Trophoblast cell (in vitro differentiated cells and primary cell): Measurements from ENCODE around the gene MCF2L.

ENCODE experiments used
- DNase-seq, 2 donors: peaks; one replicate each; pipeline ENCODE4 v3.0.0-alpha.2; 2016
- H2AFZ ChIP-seq: 2 replicates; pipeline ENCODE4 v1.6.1; 2013; ENCODE audit warnings: low read length, moderate library complexity, mild to moderate bottlenecking; ENCODE audit not compliant: insufficient read depth, poor library complexity
- H2AK5ac ChIP-seq: 2 replicates; pipeline ENCODE4 v1.6.1; 2013; ENCODE audit warnings: mild to moderate bottlenecking, low read length
- H2BK120ac ChIP-seq: 2 replicates; pipeline ENCODE4 v1.6.1; 2013; ENCODE audit warnings: low read length, mild to moderate bottlenecking, moderate library complexity; ENCODE audit not compliant: insufficient read depth, poor library complexity
- H2BK12ac ChIP-seq: 2 replicates; pipeline ENCODE4 v1.6.1; 2013; ENCODE audit warnings: mild to moderate bottlenecking, low read length, moderate library complexity
- H2BK5ac ChIP-seq: 2 replicates; pipeline ENCODE4 v1.6.1; 2013; ENCODE audit warnings: low read length, low read depth, moderate library complexity, mild to moderate bottlenecking; ENCODE audit not compliant: poor library complexity
- H3K14ac ChIP-seq: 2 replicates; pipeline ENCODE4 v1.6.1; 2013; ENCODE audit warnings: mild to moderate bottlenecking, low read length
- H3K18ac ChIP-seq: 2 replicates; pipeline ENCODE4 v1.6.1; 2013; ENCODE audit warnings: mild to moderate bottlenecking, low read length
- H3K23ac ChIP-seq: 2 replicates; pipeline ENCODE4 v1.6.1; 2013; ENCODE audit warnings: low read length
- H3K27ac ChIP-seq: 2 replicates; pipeline ENCODE4 v1.5.1; 2013; ENCODE audit warnings: low read depth, mild to moderate bottlenecking, inconsistent platforms, low read length, moderate library complexity
- H3K27me3 ChIP-seq: 2 replicates; pipeline ENCODE4 v1.6.1; 2013; ENCODE audit warnings: inconsistent platforms, mild to moderate bottlenecking, low read length, moderate library complexity; ENCODE audit not compliant: insufficient read depth
- H3K36me3 ChIP-seq, 2 experiments: 1 replicate in 1 of 2; 2 replicates in 1 of 2; pipeline ENCODE4 v1.6.1; 2013; ENCODE audit warnings: low read length in 2 of 2, mild to moderate bottlenecking in 2 of 2, moderate library complexity in 1 of 2; ENCODE audit not compliant: insufficient read depth in 2 of 2, control insufficient read depth in 1 of 2
- H3K4ac ChIP-seq: 2 replicates; pipeline ENCODE4 v1.6.1; 2013; ENCODE audit warnings: low read depth, mild to moderate bottlenecking, low read length, moderate library complexity
- H3K4me1 ChIP-seq, 2 experiments: 1 replicate in 1 of 2; 2 replicates in 1 of 2; pipeline ENCODE4 v1.6.1; 2013; ENCODE audit warnings: low read length in 2 of 2, mild to moderate bottlenecking in 2 of 2, moderate library complexity in 1 of 2; ENCODE audit not compliant: insufficient read depth in 2 of 2, control insufficient read depth in 1 of 2
- H3K4me2 ChIP-seq: 2 replicates; pipeline ENCODE4 v1.6.1; 2013; ENCODE audit warnings: inconsistent platforms, mild to moderate bottlenecking, low read length, moderate library complexity
- H3K4me3 ChIP-seq: 2 replicates; pipeline ENCODE4 v1.5.1; 2013; ENCODE audit warnings: mild to moderate bottlenecking, low read depth, low read length, inconsistent platforms
- H3K79me1 ChIP-seq: one replicate; pipeline ENCODE4 v1.6.1; 2013; ENCODE audit warnings: low read length
- H3K79me2 ChIP-seq: 2 replicates; pipeline ENCODE4 v1.6.1; 2013; ENCODE audit warnings: low read length, mild to moderate bottlenecking; ENCODE audit not compliant: control insufficient read depth, insufficient read depth, poor library complexity
- H3K9ac ChIP-seq: 2 replicates; pipeline ENCODE4 v1.6.1; 2013; ENCODE audit warnings: mild to moderate bottlenecking, low read length
- H3K9me3 ChIP-seq: 2 replicates; pipeline ENCODE4 v1.6.1; 2013; ENCODE audit warnings: low read depth, mild to moderate bottlenecking, control low read depth, inconsistent platforms, low read length; ENCODE audit not compliant: insufficient read depth
- H4K12ac ChIP-seq: 2 replicates; pipeline ENCODE4 v1.6.1; 2013; ENCODE audit warnings: low read depth, mild to moderate bottlenecking, low read length, moderate library complexity
- H4K8ac ChIP-seq: 2 replicates; pipeline ENCODE4 v1.6.1; 2013; ENCODE audit warnings: low read depth, mild to moderate bottlenecking, low read length, moderate library complexity
- H4K91ac ChIP-seq: one replicate; pipeline ENCODE4 v1.6.1; 2013; ENCODE audit warnings: low read depth, mild to moderate bottlenecking, low read length, moderate library complexity
- WGBS: extraction: QIAGEN DNeasy Blood & Tissue Kit; methylation state at CpG from one replicate; pipeline ENCODE4 v1.1.7; 2013; ENCODE audit warnings: missing lambda C conversion rate; ENCODE audit not compliant: insufficient read length, insufficient coverage; ENCODE audit errors: extremely low coverage; 5-methylcytosine and 5-hydroxymethylcytosine counted together

MCF2L gene

DNA sequence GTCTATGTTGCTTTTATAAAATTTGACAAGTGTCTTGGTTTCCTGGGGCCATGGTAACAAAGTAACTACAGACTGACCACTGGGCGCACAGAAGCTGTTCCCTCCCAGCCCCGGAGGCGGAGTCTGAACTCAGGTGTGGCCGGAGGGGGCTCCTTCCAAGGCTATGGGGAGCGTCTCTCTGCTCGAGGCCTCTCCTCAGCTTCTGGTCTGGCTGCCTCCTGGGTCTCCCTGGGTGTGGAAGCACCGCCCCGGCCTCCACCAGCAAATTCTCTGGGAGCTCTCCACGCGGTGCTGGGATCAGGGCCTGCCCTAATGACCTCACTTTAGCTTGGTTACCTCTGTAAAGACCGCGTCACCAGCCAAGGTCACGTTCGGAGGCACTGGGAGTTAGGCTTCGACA is 90.9 kb downstream of the MCF2L start:
- H3K9me3 ChIP-seq: peaks cover 23% of the 10 kb centered on the region
- H3K27ac ChIP-seq: no peak overlapping the region
- no peak for DNase-seq
- no peak overlapping the region for H3K23ac ChIP-seq
- WGBS: no CpG with 5 or more reads among the region's 15 CpGs
- H3K9ac ChIP-seq: no peak overlapping the region
- no peaks in the 10 kb centered on the region for H3K36me3 ChIP-seq
- H3K4me2 ChIP-seq: no peak overlapping the region
- peaks cover 0 to 5% of the 10 kb centered on the region in 2 experiments for H3K4me1 ChIP-seq
- no peak overlapping the region for H4K12ac ChIP-seq
- H4K8ac ChIP-seq: no peak overlapping the region
- no peak overlapping the region for H2BK120ac ChIP-seq
- no peaks in the 10 kb centered on the region for H3K79me1 ChIP-seq
- H2AK5ac ChIP-seq: no peak overlapping the region
- H2AFZ ChIP-seq: no peak overlapping the region
- no peak overlapping the region for H2BK5ac ChIP-seq
- H4K91ac ChIP-seq: no peak overlapping the region
- H3K18ac ChIP-seq: no peak overlapping the region
- no peak overlapping the region for H3K4me3 ChIP-seq
- H2BK12ac ChIP-seq: no peak overlapping the region
- no peaks in the 10 kb centered on the region for H3K79me2 ChIP-seq
- H3K4ac ChIP-seq: no peak overlapping the region
- no peaks in the 10 kb centered on the region for H3K27me3 ChIP-seq
- H3K14ac ChIP-seq: no peak overlapping the region

DNA sequence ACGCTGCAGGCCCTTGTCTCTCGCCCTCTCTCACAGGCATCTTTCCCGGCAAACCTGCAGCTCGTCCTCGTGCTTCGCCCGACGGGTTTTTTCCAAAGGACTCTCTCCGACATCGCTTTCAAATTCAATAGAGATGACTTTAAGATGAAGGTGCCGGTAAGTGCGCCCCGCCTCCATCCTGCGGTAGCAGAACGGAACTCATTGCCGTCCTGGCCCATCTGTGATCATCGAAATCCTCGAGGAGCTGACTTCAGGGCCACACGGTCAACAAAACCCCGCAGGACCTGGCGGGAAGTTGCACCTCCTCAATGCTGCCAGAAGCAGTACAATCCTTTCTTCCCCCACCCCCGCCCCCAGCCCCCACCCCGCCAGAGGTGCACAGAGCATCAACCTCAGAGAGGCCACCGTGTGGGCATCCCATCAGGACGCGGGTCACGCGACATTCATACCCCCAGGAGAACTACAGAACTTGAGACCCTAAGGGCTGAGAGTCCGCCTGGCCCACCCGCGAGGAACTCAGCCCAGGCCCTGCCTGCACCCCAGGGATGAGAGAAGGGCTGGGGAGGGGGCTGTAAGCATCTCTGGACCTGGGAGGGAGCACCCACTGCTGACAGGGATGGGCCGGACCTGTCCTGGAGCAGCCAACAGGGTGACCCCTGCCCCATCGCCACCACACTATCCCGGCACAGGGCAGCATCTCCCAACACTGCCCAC is 91.7 kb downstream of the MCF2L start:
- no peak overlapping the region for H2AFZ ChIP-seq
- H3K18ac ChIP-seq: no peak overlapping the region
- no peak overlapping the region for H4K91ac ChIP-seq
- no peak overlapping the region for H3K4me3 ChIP-seq
- WGBS: no CpG with 5 or more reads among the region's 34 CpGs
- no peaks in the 10 kb centered on the region for H3K79me2 ChIP-seq
- H2BK12ac ChIP-seq: no peak overlapping the region
- H3K4me1 ChIP-seq: peaks cover 0 to 2% of the 10 kb centered on the region in 2 experiments
- H4K8ac ChIP-seq: no peak overlapping the region
- no peak overlapping the region for H3K27ac ChIP-seq
- no peaks in the 10 kb centered on the region for H3K36me3 ChIP-seq
- no peaks in the 10 kb centered on the region for H3K27me3 ChIP-seq
- no peak overlapping the region for H3K9ac ChIP-seq
- no peak overlapping the region for H2BK5ac ChIP-seq
- no peak for DNase-seq
- no peak overlapping the region for H3K14ac ChIP-seq
- H2AK5ac ChIP-seq: no peak overlapping the region
- H3K23ac ChIP-seq: no peak overlapping the region
- no peak overlapping the region for H3K4ac ChIP-seq
- no peak overlapping the region for H2BK120ac ChIP-seq
- H3K79me1 ChIP-seq: no peaks in the 10 kb centered on the region
- H3K9me3 ChIP-seq: peaks cover 23% of the 10 kb centered on the region
- H4K12ac ChIP-seq: no peak overlapping the region
- no peak overlapping the region for H3K4me2 ChIP-seq

DNA sequence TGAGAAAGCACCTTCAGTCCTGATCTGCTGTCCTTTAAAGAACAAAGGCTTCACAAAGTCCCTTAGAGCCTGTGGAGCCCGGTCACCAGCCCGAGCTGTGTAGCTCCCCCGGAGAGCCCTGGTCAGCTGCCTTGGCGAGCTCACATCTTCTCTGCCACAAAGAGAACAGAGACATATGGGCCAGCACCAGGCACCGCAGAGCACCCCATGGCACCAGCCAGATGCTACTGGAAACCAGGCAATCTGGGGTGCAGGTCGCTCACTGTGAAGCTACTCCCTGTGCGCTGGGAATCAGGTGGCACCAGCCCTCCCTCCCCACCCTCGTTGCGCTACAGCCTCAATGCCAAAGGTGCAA is 92.2 kb downstream of the MCF2L start:
- H3K14ac ChIP-seq: no peak overlapping the region
- H3K79me2 ChIP-seq: no peaks in the 10 kb centered on the region
- no peak overlapping the region for H2BK5ac ChIP-seq
- DNase-seq: no peak
- no peak overlapping the region for H3K18ac ChIP-seq
- H3K4me3 ChIP-seq: peak overlapping the region; percentile 11
- H3K9me3 ChIP-seq: peaks cover 21% of the 10 kb centered on the region
- H4K91ac ChIP-seq: no peak overlapping the region
- no peak overlapping the region for H3K4ac ChIP-seq
- no peaks in the 10 kb centered on the region for H3K79me1 ChIP-seq
- WGBS: no CpG with 5 or more reads among the region's 9 CpGs
- no peak overlapping the region for H2AK5ac ChIP-seq
- no peak overlapping the region for H3K4me2 ChIP-seq
- no peaks in the 10 kb centered on the region for H3K27me3 ChIP-seq
- H2BK120ac ChIP-seq: no peak overlapping the region
- no peak overlapping the region for H3K27ac ChIP-seq
- H3K9ac ChIP-seq: no peak overlapping the region
- no peaks in the 10 kb centered on the region for H3K4me1 ChIP-seq
- no peak overlapping the region for H3K23ac ChIP-seq
- H4K8ac ChIP-seq: no peak overlapping the region
- H4K12ac ChIP-seq: no peak overlapping the region
- no peak overlapping the region for H2AFZ ChIP-seq
- no peaks in the 10 kb centered on the region for H3K36me3 ChIP-seq
- H2BK12ac ChIP-seq: no peak overlapping the region

DNA sequence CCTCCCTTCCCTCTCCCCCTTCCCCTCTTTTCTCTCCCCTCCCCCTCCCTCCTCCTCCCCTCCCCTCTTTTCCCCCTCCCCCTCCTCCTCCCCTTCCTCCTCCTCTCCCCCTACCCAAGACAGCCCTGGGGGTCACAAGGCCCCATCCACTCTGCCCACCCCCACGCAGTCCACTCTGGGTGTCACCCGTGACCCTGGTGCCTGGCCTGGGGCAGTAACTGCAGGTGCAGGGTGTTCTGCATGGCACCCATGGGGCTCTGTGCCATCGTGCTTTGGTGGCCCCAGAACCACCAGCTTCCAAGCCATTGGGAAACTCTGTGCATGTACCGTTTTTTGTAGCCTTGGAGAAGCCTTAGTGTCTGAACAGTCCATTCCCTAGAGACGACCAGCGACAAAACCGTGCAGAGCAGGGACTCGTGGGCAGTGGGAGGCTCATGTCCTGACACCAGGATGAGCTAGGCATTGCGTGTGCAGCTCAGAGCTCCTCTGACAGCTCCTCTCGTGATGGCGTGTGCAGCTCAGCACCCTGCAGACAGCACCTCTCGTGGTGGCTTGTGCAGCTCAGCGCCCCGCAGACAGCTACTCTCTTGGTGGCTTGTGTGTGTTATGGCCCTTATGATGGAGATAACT is 92.9 kb downstream of the MCF2L start:
- Histone ChIP-seq H4K91ac (no peak overlapping the region), H3K27ac (no peak overlapping the region), H3K27me3 (no peaks in the 10 kb centered on the region), H3K4me2 (no peak overlapping the region), H3K4me3 (no peak overlapping the region), H3K4ac (no peak overlapping the region), H4K8ac (no peak overlapping the region), H2BK120ac (no peak overlapping the region), H3K14ac (no peak overlapping the region), H3K36me3 (no peaks in the 10 kb centered on the region), H3K79me2 (no peaks in the 10 kb centered on the region), H2BK12ac (no peak overlapping the region), H3K18ac (no peak overlapping the region), H3K9me3 (peaks cover 21% of the 10 kb centered on the region), H4K12ac (no peak overlapping the region), H2BK5ac (no peak overlapping the region), H2AK5ac (no peak overlapping the region), H3K4me1 (no peaks in the 10 kb centered on the region), H2AFZ (no peak overlapping the region), H3K23ac (no peak overlapping the region), H3K79me1 (no peaks in the 10 kb centered on the region), H3K9ac (no peak overlapping the region)
- no peak for DNase-seq
- WGBS: no CpG with 5 or more reads among the region's 14 CpGs
